Pancreas (tissue), 10 donors: ENCODE measurements around the gene FOCAD. TPM values are rescaled to one million over a fixed set of nuclear protein-coding genes. Genes with fewer than 3 reads are reported as not detected.

ENCODE experiments used
- ATAC-seq, 4 donors: fragments of 200-7000 bp; cut with Tn5 transposase; one replicate each; pipeline versions ENCODE4 v1.8.0 to v1.9.1; 2020; ENCODE audit warnings: mild to moderate bottlenecking in 4 of 4, moderate library complexity in 4 of 4
- DNase-seq, 6 donors: peaks; one replicate each; pipeline ENCODE4 v3.0.0-alpha.2; 2020
- FAIRE-seq: peaks from 2 replicates; lab custom pipeline; 2012; peaks lifted over from hg19 to GRCh38; lab: Jason Lieb, UNC
- H3K27ac ChIP-seq, 4 donors: fragments of 200-600 bp; sonication (generic); 1 replicate in 3 of 4; 2 replicates in 1 of 4; pipeline versions ENCODE4 v1.5.0 to v1.8.0; 2020
- H3K27me3 ChIP-seq, 4 donors: fragments of 200-600 bp; one replicate each; pipeline ENCODE4 v1.8.0; 2021
- H3K36me3 ChIP-seq, 3 donors: fragments of 200-600 bp; sonication (generic) in 1 of 3; one replicate each; pipeline versions ENCODE4 v1.5.0 to v1.8.0; 2020 to 2021
- H3K4me1 ChIP-seq, 3 donors: fragments of 200-600 bp; one replicate each; pipeline ENCODE4 v1.8.0; 2021
- H3K4me3 ChIP-seq, 4 donors: fragments of 200-600 bp; sonication (generic) in 2 of 4; one replicate each; pipeline versions ENCODE4 v1.5.0 to v1.8.0; 2020 to 2021
- H3K9me3 ChIP-seq, 4 donors: fragments of 200-600 bp; one replicate each; pipeline ENCODE4 v1.8.0; 2021
- WGBS, 2 donors: extraction: QIAGEN DNeasy Blood & Tissue Kit; methylation state at CpG; one replicate each; pipeline ENCODE4 v1.1.7; 2013; 5-methylcytosine and 5-hydroxymethylcytosine counted together
- intact Hi-C, 3 donors: fragments of 100-400 bp; cut with DNase I; formaldehyde crosslinking; loops; one replicate each; pipeline versions ENCODE4 v1.11.1 to v1.14.2; 2022
- polyA plus RNA-seq, 2 donors: library from polyadenylated mRNA; stranded (reverse); fragments of 200-250 nt; gene quantifications; one replicate each; pipeline ENCODE4 v1.2.3, GENCODE V29; 2013
- total RNA-seq, 6 donors: library from RNA; stranded (reverse); fragmentation: NEBNext Ultra II Directional in 4 of 6; extraction: Animal tissue kit (Norgen Biotek cat#: 25700) in 4 of 6; gene quantifications; one replicate each; pipeline versions ENCODE4 v1.2.1 to v1.2.4, GENCODE V29; 2021 to 2023
- TF ChIP-seq, protein P1 (sequence below), 4 donors: fragments of 200-600 bp; sonication (generic) in 3 of 4; IDR thresholded peaks; one replicate each; pipeline versions ENCODE4 v1.5.0 to v1.8.0; 2021; ENCODE audit warnings: antibody characterized with exemption in 4 of 4
- donor health status: healthy with polysubstance abuse.
- donor health status: DM: no; HTN: no; CAD: no; lungs with moderate emphysema.
- donor health status: DM: no; HTN: no; CAD: no.
- donor health status: control.
- donor health status: control.
- donor health status: Bipolar disorder and iron deficiency.
- donor health status: DM: yes; HTN: yes; CAD: no.
- donor health status: DM: no; HTN: no; CAD: no.
- donor health status: DM: no; HTN: no; CAD: no.
- donor health status: DM: yes; HTN: yes; CAD: no.

FOCAD gene
- total and polyA plus RNA-seq, 8 donors: 5.4 to 27.7 (median 16.8) TPM

DNA sequence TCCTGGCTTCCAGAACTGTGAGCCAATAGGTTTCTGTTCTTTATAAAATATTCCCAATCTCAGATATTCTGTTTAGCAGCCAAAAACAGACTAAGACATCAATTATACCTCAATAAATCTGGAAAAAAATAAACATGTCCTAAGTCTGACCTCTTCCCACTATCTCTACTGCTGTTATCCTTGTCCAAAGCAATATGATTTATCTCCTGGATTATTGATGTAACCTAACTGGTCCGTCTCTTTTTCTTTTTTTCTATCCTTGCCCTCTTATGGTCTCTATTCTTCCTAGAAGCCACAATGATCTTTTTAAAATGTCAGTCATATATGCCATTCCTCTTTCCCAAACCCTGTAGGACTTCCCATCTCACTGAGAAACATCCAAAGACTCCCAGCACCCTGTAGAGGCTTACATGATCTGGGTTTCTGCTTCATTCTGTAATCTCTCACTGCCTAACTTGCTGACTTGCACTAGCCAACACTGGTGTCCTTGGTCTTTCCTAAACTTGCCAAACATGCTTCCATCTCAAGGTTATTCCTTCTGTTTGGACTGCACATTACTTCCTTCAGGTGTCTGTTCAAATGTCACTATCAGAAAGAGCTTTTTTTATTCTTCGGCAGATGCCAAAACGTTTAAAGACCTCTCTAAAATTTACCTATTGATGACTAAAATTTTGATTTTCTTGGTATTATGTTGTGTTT lies 13.1 kb downstream of the FOCAD start:
- TF ChIP-seq, protein P1, sequence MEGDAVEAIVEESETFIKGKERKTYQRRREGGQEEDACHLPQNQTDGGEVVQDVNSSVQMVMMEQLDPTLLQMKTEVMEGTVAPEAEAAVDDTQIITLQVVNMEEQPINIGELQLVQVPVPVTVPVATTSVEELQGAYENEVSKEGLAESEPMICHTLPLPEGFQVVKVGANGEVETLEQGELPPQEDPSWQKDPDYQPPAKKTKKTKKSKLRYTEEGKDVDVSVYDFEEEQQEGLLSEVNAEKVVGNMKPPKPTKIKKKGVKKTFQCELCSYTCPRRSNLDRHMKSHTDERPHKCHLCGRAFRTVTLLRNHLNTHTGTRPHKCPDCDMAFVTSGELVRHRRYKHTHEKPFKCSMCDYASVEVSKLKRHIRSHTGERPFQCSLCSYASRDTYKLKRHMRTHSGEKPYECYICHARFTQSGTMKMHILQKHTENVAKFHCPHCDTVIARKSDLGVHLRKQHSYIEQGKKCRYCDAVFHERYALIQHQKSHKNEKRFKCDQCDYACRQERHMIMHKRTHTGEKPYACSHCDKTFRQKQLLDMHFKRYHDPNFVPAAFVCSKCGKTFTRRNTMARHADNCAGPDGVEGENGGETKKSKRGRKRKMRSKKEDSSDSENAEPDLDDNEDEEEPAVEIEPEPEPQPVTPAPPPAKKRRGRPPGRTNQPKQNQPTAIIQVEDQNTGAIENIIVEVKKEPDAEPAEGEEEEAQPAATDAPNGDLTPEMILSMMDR (IDR thresholded peaks at IDR 0.05): no peak
- FAIRE-seq (no peak), ATAC-seq (peak; percentile 67 to 91 (median 76)), DNase-seq (no peak)
- intact Hi-C loops: no loop called here
- H3K27ac ChIP-seq: peak overlapping the region in 1 of 4 donors; percentile 20
- no peaks in the 10 kb centered on the region for H3K27me3 ChIP-seq
- H3K4me3 ChIP-seq: no peak overlapping the region
- 13 to 23% methylated on average over 3 of the region's 3 CpGs for WGBS, 2 donors
- peaks cover 20 to 29% (median 20%) of the 10 kb centered on the region in 3 donors for H3K4me1 ChIP-seq
- no peaks in the 10 kb centered on the region for H3K9me3 ChIP-seq
- no peaks in the 10 kb centered on the region for H3K36me3 ChIP-seq

DNA sequence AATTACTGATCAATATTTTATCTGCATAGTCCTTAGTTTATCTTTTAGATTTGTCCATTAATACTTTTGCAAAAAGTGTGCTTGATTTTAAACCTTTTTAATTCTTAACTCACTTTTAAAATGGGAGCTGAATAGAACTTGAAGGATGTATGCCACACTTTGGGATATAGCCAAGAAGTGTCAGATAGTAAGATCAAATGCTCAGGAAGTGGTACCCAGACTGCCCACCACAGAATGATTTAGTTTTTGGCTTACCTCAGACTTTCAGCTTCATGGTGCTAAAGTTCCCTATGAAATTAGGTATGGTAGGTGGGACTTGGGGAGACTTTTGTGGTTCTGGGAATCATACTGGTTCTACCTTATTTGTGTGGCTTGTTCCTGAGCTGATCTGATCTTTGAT lies 14.7 kb downstream of the FOCAD start:
- no peaks in the 10 kb centered on the region for H3K27me3 ChIP-seq
- no peak overlapping the region for H3K4me3 ChIP-seq
- no peaks in the 10 kb centered on the region for H3K9me3 ChIP-seq
- ATAC-seq: no peak
- H3K4me1 ChIP-seq: peaks cover 20 to 29% (median 20%) of the 10 kb centered on the region in 3 donors
- intact Hi-C loops: no loop called here
- TF ChIP-seq, protein P1 (IDR thresholded peaks at IDR 0.05): no peak
- FAIRE-seq: no peak
- no peaks in the 10 kb centered on the region for H3K36me3 ChIP-seq
- H3K27ac ChIP-seq: no peak overlapping the region
- DNase-seq: no peak

DNA sequence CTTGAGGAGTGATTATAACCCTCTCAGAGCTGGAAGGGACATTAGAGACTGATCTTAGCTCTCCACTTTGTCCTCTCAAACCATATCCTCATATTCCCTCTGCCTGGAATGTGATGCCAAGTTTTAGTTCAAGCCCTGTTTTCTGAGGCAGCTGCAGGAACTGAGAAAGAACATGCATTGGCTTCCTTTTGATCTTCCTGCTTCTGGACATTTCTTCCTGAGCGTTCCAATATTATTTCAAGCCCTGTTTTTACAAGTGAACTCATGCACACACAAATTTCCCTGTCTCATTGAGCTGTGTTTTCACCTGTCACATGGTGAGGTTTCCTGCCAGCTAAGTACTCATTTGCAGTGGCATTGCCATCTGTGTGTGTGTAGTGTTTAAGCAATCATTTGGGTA lies 17.0 kb downstream of the FOCAD start:
- Histone ChIP-seq H3K9me3 (no peaks in the 10 kb centered on the region), H3K36me3 (no peaks in the 10 kb centered on the region), H3K4me3 (no peak overlapping the region), H3K27ac (no peak overlapping the region), H3K27me3 (no peaks in the 10 kb centered on the region), H3K4me1 (peaks cover 20 to 35% (median 23%) of the 10 kb centered on the region in 3 donors)
- WGBS, 2 donors: 0 to 1% methylated on average over 1 of the region's 1 CpG
- TF ChIP-seq, protein P1 (IDR thresholded peaks at IDR 0.05): no peak
- peak; percentile 39 to 83 (median 74) for ATAC-seq
- no peak for FAIRE-seq
- intact Hi-C loops: no loop called here
- DNase-seq: no peak

DNA sequence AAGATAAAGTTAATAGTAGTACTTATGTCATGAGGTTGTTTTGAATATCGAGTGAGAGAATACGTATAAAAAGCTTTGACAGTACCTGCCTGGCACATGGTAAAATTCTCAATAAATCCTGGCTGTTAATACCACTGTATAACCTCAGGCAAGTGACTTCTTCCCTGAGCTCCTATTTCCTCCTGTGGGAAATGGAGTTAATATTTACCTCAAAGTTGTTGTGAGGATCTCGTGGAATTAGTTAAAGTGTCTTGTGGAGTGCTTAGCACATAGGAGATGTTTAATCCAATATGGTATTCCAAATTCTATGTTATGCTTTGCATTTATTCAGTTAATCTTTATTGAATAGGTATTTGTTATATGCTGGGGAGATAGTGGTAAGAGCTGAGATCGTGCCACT lies 18.5 kb downstream of the FOCAD start:
- H3K4me1 ChIP-seq: peaks cover 16 to 25% (median 17%) of the 10 kb centered on the region in 3 donors
- no peaks in the 10 kb centered on the region for H3K27me3 ChIP-seq
- WGBS, 2 donors: 36 to 42% methylated on average over 4 of the region's 4 CpGs
- DNase-seq (no peak), FAIRE-seq (no peak), ATAC-seq (peak in 3 of 4 donors; percentile 20 to 45 (median 34))
- H3K27ac ChIP-seq: no peak overlapping the region
- no peaks in the 10 kb centered on the region for H3K9me3 ChIP-seq
- TF ChIP-seq, protein P1 (IDR thresholded peaks at IDR 0.05): no peak
- no peak overlapping the region for H3K4me3 ChIP-seq
- H3K36me3 ChIP-seq: no peaks in the 10 kb centered on the region
- intact Hi-C loops: no loop called here

DNA sequence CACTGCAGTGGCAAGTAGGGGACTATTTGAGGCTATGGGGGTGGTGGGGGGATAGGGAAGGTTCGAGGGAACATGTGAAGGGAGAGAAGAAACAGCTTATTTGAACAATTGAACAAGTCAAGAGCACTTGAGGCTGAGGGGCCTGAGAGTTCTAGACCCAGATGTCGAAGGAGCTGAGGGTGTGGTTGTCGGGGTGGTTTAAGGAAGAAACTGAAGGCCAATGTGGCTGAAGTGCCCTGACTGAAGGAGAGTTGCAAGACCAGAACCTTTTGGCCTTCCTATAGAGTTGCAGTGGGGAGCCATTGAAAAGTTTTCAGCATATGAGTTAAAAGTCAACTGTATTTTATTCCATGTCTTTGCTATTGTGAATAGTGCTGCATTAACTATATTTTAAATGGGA lies 19.1 kb downstream of the FOCAD start:
- ATAC-seq (no peak), FAIRE-seq (no peak), DNase-seq (no peak)
- WGBS, 2 donors: 87 to 95% methylated on average over 3 of the region's 3 CpGs
- H3K4me3 ChIP-seq: no peak overlapping the region
- TF ChIP-seq, protein P1 (IDR thresholded peaks at IDR 0.05): no peak
- H3K9me3 ChIP-seq: no peaks in the 10 kb centered on the region
- H3K27ac ChIP-seq: no peak overlapping the region
- H3K36me3 ChIP-seq: no peaks in the 10 kb centered on the region
- intact Hi-C loops: no loop called here
- no peaks in the 10 kb centered on the region for H3K27me3 ChIP-seq
- peaks cover 12 to 22% (median 14%) of the 10 kb centered on the region in 3 donors for H3K4me1 ChIP-seq
